ENCODE results near the gene RETREG3.

DNA sequence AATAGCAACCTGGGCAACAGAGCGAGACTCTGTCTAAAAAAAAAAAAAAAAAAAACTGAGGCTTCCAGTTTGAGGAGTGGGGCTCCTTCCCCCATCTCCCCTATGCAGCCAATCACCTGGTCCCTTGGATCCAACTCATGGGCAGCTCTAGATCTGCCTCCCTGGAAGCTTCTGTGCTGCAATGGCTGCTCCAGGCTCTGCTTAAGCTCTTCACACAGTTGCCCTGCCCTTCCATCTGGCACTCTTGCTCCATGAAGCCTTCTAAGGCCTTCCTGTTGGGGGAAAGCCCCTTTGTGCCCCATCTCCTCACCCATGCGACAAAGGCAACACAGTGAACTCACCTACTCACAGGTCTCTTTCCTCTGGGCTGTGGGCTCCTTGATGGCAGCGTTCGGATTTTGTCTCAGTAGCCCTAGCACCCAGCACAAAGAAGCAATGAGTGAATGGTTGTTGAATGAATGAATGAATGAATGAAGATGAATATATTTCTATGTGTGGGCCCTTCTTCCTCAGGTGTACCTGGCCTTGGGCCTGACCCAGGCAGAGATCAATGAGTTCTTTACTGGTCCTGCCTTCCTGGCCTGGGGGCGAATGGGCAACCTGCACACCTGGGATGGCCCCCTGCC is 71.2 kb downstream of the RETREG3 start:
- TF ChIP-seq, protein P1, sequence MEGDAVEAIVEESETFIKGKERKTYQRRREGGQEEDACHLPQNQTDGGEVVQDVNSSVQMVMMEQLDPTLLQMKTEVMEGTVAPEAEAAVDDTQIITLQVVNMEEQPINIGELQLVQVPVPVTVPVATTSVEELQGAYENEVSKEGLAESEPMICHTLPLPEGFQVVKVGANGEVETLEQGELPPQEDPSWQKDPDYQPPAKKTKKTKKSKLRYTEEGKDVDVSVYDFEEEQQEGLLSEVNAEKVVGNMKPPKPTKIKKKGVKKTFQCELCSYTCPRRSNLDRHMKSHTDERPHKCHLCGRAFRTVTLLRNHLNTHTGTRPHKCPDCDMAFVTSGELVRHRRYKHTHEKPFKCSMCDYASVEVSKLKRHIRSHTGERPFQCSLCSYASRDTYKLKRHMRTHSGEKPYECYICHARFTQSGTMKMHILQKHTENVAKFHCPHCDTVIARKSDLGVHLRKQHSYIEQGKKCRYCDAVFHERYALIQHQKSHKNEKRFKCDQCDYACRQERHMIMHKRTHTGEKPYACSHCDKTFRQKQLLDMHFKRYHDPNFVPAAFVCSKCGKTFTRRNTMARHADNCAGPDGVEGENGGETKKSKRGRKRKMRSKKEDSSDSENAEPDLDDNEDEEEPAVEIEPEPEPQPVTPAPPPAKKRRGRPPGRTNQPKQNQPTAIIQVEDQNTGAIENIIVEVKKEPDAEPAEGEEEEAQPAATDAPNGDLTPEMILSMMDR (IDR thresholded peaks at IDR 0.05) = no peak
- no peak for TF ChIP-seq POLR2A (IDR thresholded peaks at IDR 0.05)

Measured in right lobe of liver (tissue), 4 donors.